KMS-11 (cell line): ENCODE measurements around the gene PDE1A.
A peak's percentile ranks its signal among the peaks of the same experiment; 100 is the strongest.

Experiments
- H2AFZ ChIP-seq: fragments of 200-600 bp; sonication (generic); 2 replicates; pipeline ENCODE4 v1.6.1; 2016; ENCODE audit warnings: antibody characterized with exemption, mixed run types, low read depth
- H3K27ac ChIP-seq: fragments of 200-600 bp; sonication (generic); 2 replicates; pipeline ENCODE4 v1.6.1; 2016; ENCODE audit warnings: mild to moderate bottlenecking, mixed run types
- H3K27me3 ChIP-seq: fragments of 200-600 bp; sonication (generic); 2 replicates; pipeline ENCODE4 v1.6.1; 2017; ENCODE audit warnings: mild to moderate bottlenecking, low read depth, mixed run types, moderate library complexity; ENCODE audit not compliant: insufficient read depth
- H3K36me3 ChIP-seq: fragments of 200-600 bp; sonication (generic); 2 replicates; pipeline ENCODE4 v1.6.1; 2017; ENCODE audit warnings: mild to moderate bottlenecking, mixed run types; ENCODE audit not compliant: insufficient read depth
- H3K4me1 ChIP-seq: fragments of 200-600 bp; sonication (generic); 2 replicates; pipeline ENCODE4 v1.6.1; 2016; ENCODE audit warnings: mild to moderate bottlenecking, low read depth, mixed run types; ENCODE audit not compliant: poor library complexity, severe bottlenecking
- H3K4me2 ChIP-seq: fragments of 200-600 bp; sonication (generic); 2 replicates; pipeline ENCODE4 v1.7.0; 2016; ENCODE audit warnings: mild to moderate bottlenecking, mixed run types
- H3K4me3 ChIP-seq: fragments of 200-600 bp; sonication (generic); IDR thresholded peaks from 2 replicates; pipeline ENCODE4 v1.6.1; 2017; ENCODE audit warnings: low read depth, low read length, mixed read lengths; ENCODE audit not compliant: insufficient read depth
- H3K79me2 ChIP-seq: fragments of 200-600 bp; sonication (generic); 2 replicates; pipeline ENCODE4 v1.6.1; 2016; ENCODE audit warnings: low read depth, mixed run types; ENCODE audit not compliant: insufficient read depth
- H3K9ac ChIP-seq: fragments of 200-600 bp; sonication (generic); 2 replicates; pipeline ENCODE4 v1.6.1; 2016; ENCODE audit warnings: mild to moderate bottlenecking, mixed run types
- H4K20me1 ChIP-seq: fragments of 200-600 bp; sonication (generic); 2 replicates; pipeline ENCODE4 v1.6.1; 2016; ENCODE audit warnings: mild to moderate bottlenecking, mixed run types; ENCODE audit not compliant: insufficient read depth
- CTCF ChIP-seq: fragments of 200-600 bp; sonication (generic); conservative IDR thresholded peaks from 2 replicates; pipeline ENCODE4 v1.6.1; 2017; ENCODE audit warnings: low read depth, mild to moderate bottlenecking, antibody characterized with exemption, low read length, moderate library complexity, mixed read lengths

PDE1A gene

GRCh38 chr2:182166841-182167240, 260.0 kb downstream of the PDE1A start:
- Histone ChIP-seq H3K9ac (no peak overlapping the region), H3K27ac (no peak overlapping the region), H2AFZ (no peak overlapping the region), H3K4me3 (peak overlapping the region; percentile 27), H3K4me2 (peak overlapping the region; percentile 85; the same call in 1 of the 2 replicates), H3K27me3 (no peaks in the 10 kb centered on the region), H3K36me3 (no peaks in the 10 kb centered on the region), H4K20me1 (no peaks in the 10 kb centered on the region), H3K79me2 (no peaks in the 10 kb centered on the region), H3K4me1 (peaks cover 51% of the 10 kb centered on the region)
- TF ChIP-seq CTCF, result no peak

GRCh38 chr2:182166406-182166805, 260.4 kb downstream of the PDE1A start:
- no peak overlapping the region for H3K9ac ChIP-seq
- peaks cover 51% of the 10 kb centered on the region for H3K4me1 ChIP-seq
- no peaks in the 10 kb centered on the region for H3K36me3 ChIP-seq
- no peak overlapping the region for H2AFZ ChIP-seq
- H3K4me3 ChIP-seq, result peak overlapping the region; percentile 4
- no peaks in the 10 kb centered on the region for H3K27me3 ChIP-seq
- no peaks in the 10 kb centered on the region for H4K20me1 ChIP-seq
- H3K79me2 ChIP-seq, result no peaks in the 10 kb centered on the region
- TF ChIP-seq CTCF, result no peak
- H3K27ac ChIP-seq, result no peak overlapping the region
- no peak overlapping the region; the same call in 1 of the 2 replicates for H3K4me2 ChIP-seq

- H3K36me3 ChIP-seq, result no peaks in the 10 kb centered on the region
- no peaks in the 10 kb centered on the region for H3K79me2 ChIP-seq
- TF ChIP-seq CTCF, result no peak
- no peak overlapping the region for H3K4me3 ChIP-seq
- H3K27ac ChIP-seq, result no peak overlapping the region
- H4K20me1 ChIP-seq, result no peaks in the 10 kb centered on the region
- no peaks in the 10 kb centered on the region for H3K27me3 ChIP-seq
- no peak overlapping the region for H3K9ac ChIP-seq
- H3K4me1 ChIP-seq, result peaks cover 39% of the 10 kb centered on the region
- no peak overlapping the region for H3K4me2 ChIP-seq
- no peak overlapping the region for H2AFZ ChIP-seq
Observed at GRCh38 chr2:182165202-182165601, 261.6 kb downstream of the PDE1A start.

GRCh38 chr2:182164686-182165085, 262.1 kb downstream of the PDE1A start:
- no peak overlapping the region for H2AFZ ChIP-seq
- H3K4me3 ChIP-seq, result no peak overlapping the region
- H3K36me3 ChIP-seq, result no peaks in the 10 kb centered on the region
- H3K27ac ChIP-seq, result no peak overlapping the region
- peaks cover 34% of the 10 kb centered on the region for H3K4me1 ChIP-seq
- H3K9ac ChIP-seq, result no peak overlapping the region
- H3K4me2 ChIP-seq, result no peak overlapping the region
- TF ChIP-seq CTCF, result no peak
- no peaks in the 10 kb centered on the region for H3K79me2 ChIP-seq
- H4K20me1 ChIP-seq, result no peaks in the 10 kb centered on the region
- no peaks in the 10 kb centered on the region for H3K27me3 ChIP-seq
